Measurements from ENCODE around the gene RAB21.

- TF ChIP-seq CTCF (IDR thresholded peaks at IDR 0.05) (no peak), MAX (CRISPR knock-in tag; IDR thresholded peaks at IDR 0.05) (no peak), USF1 (CRISPR knock-in tag; IDR thresholded peaks at IDR 0.05) (no peak), USF2 (CRISPR knock-in tag; IDR thresholded peaks at IDR 0.05) (no peak), TEAD4 (CRISPR knock-in tag; IDR thresholded peaks at IDR 0.05) (no peak), ATF2 (CRISPR knock-in tag; IDR thresholded peaks at IDR 0.05; ENCODE audit: borderline replicate concordance, low read depth) (no peak), ZNF512 (CRISPR knock-in tag; IDR thresholded peaks at IDR 0.05; ENCODE audit: borderline replicate concordance) (no peak), ZNF425 (CRISPR knock-in tag; conservative IDR thresholded peaks at IDR 0.05) (no peak), FOXP4 (CRISPR knock-in tag; IDR thresholded peaks at IDR 0.05) (no peak)
These were observed 17.5 kb upstream of the RAB21 start for GRCh38 chr12:71737197-71737596.
